H1 (cell line): ENCODE results near the gene CHD2. TPM values are rescaled to one million over a fixed set of nuclear protein-coding genes. Genes with fewer than 3 reads are reported as not detected.

Experiments used
- CTCF ChIA-PET: fragments of 300-600 bp; sonication (Branson Sonifier 250); formaldehyde crosslinking; loops from one replicate; lab custom pipeline; 2021; ENCODE audit not compliant: partially characterized antibody; lab: Charles Lee
- POLR2A ChIA-PET: fragments of 300-600 bp; sonication (Branson Sonifier 250); formaldehyde crosslinking; loops from one replicate; lab custom pipeline; 2021; ENCODE audit warnings: inconsistent platforms; ENCODE audit not compliant: partially characterized antibody; lab: Charles Lee
- DNase-seq, 2 experiments: peaks; one replicate each; pipeline versions ENCODE4 v3.0.0 to v3.0.0-alpha.2; 2010 to 2022; ENCODE audit warnings: low spot score in 2 of 2, low read depth in 1 of 2, mixed read lengths in 1 of 2
- FAIRE-seq: peaks from 2 replicates; lab custom pipeline; 2011; peaks lifted over from hg19 to GRCh38; lab: Jason Lieb, UNC
- H2AFZ ChIP-seq: 2 replicates; pipeline ENCODE4 v1.8.1; 2012; ENCODE audit warnings: low read length, inconsistent platforms
- H2AK5ac ChIP-seq: 2 replicates; pipeline ENCODE4 v1.6.1; 2013; ENCODE audit warnings: low read depth, low read length
- H2BK120ac ChIP-seq: replicated peaks from 2 replicates; pipeline ENCODE3; 2013; ENCODE audit warnings: low read depth, low read length, inconsistent platforms
- H2BK12ac ChIP-seq: 2 replicates; pipeline ENCODE4 v1.6.1; 2013; ENCODE audit warnings: low read depth, low read length
- H2BK15ac ChIP-seq: 2 replicates; pipeline ENCODE4 v1.6.1; 2013; ENCODE audit warnings: low read length
- H2BK20ac ChIP-seq: 2 replicates; pipeline ENCODE4 v1.6.1; 2013; ENCODE audit warnings: low read length
- H2BK5ac ChIP-seq: 2 replicates; pipeline ENCODE4 v1.6.1; 2013; ENCODE audit warnings: low read depth, low read length
- H3K14ac ChIP-seq: 2 replicates; pipeline ENCODE4 v1.6.1; 2013; ENCODE audit warnings: inconsistent platforms; ENCODE audit not compliant: insufficient read length
- H3K18ac ChIP-seq: 2 replicates; pipeline ENCODE4 v1.6.1; 2013; ENCODE audit warnings: low read length; ENCODE audit errors: extremely low read depth
- H3K23ac ChIP-seq: 2 replicates; pipeline ENCODE4 v1.6.1; 2013; ENCODE audit warnings: inconsistent platforms; ENCODE audit not compliant: insufficient read length
- H3K23me2 ChIP-seq: 2 replicates; pipeline ENCODE4 v1.6.1; 2013; ENCODE audit warnings: low read depth, low read length
- H3K27ac ChIP-seq: 2 replicates; pipeline ENCODE4 v1.6.1; 2011; ENCODE audit warnings: low read depth, low read length, inconsistent platforms
- H3K27me3 ChIP-seq, 4 experiments: replicated peaks in 1 of 4; 1 replicate in 1 of 4; 2 replicates in 3 of 4; pipeline versions ENCODE4 v1.6.1 to v1.8.1; 2011 to 2013; ENCODE audit warnings: low read length in 3 of 4, mild to moderate bottlenecking in 3 of 4, inconsistent platforms in 2 of 4, mixed read lengths in 2 of 4, moderate library complexity in 1 of 4; ENCODE audit not compliant: control insufficient read depth in 3 of 4, insufficient read depth in 3 of 4; ENCODE audit errors: extremely low read depth in 1 of 4
- H3K36me3 ChIP-seq, 4 experiments: 2 replicates each; pipeline versions ENCODE4 v1.6.1 to v1.8.1; 2011 to 2013; ENCODE audit warnings: mild to moderate bottlenecking in 4 of 4, low read length in 3 of 4, moderate library complexity in 2 of 4, control low read depth in 1 of 4, inconsistent platforms in 1 of 4; ENCODE audit not compliant: insufficient read depth in 4 of 4, control insufficient read depth in 2 of 4
- H3K4ac ChIP-seq: replicated peaks from 2 replicates; pipeline ENCODE3; 2013; ENCODE audit warnings: low read length, low read depth, mixed read lengths, inconsistent platforms; ENCODE audit not compliant: insufficient read length
- H3K4me1 ChIP-seq, 4 experiments: replicated peaks in 1 of 4; 1 replicate in 1 of 4; 2 replicates in 3 of 4; pipeline versions ENCODE4 v1.6.1 to v1.8.1; 2011 to 2013; ENCODE audit warnings: low read length in 3 of 4, inconsistent platforms in 2 of 4, mixed read lengths in 1 of 4; ENCODE audit not compliant: insufficient read depth in 4 of 4, control insufficient read depth in 3 of 4
- H3K4me2 ChIP-seq, 2 experiments: 2 replicates each; pipeline versions ENCODE4 v1.6.1 to v1.8.1; 2011 to 2013; ENCODE audit warnings: low read depth in 2 of 2, low read length in 2 of 2, control low read depth in 1 of 2, inconsistent platforms in 1 of 2, mild to moderate bottlenecking in 1 of 2; ENCODE audit not compliant: insufficient read depth in 1 of 2
- H3K4me3 ChIP-seq, 4 experiments: fragments of 200-600, 300-600 bp in 1 of 4; sonication (generic), shearing (Covaris generic), sonication (Bioruptor Twin) in 1 of 4; 2 replicates each; pipeline versions ENCODE4 v1.5.1 to v1.8.1; 2011 to 2016; ENCODE audit warnings: low read length in 4 of 4, low read depth in 3 of 4, control low read depth in 2 of 4, inconsistent platforms in 2 of 4, mild to moderate bottlenecking in 2 of 4, mixed read lengths in 1 of 4, moderate library complexity in 1 of 4; ENCODE audit not compliant: insufficient read depth in 2 of 4; ENCODE audit errors: extremely low read depth in 1 of 4
- H3K56ac ChIP-seq: replicated peaks from 2 replicates; pipeline ENCODE3; 2013; ENCODE audit warnings: low read depth, mild to moderate bottlenecking, mixed read lengths, low read length, inconsistent platforms; ENCODE audit not compliant: insufficient read length
- H3K79me1 ChIP-seq: 2 replicates; pipeline ENCODE4 v1.6.1; 2013; ENCODE audit warnings: low read depth, low read length, control low read depth
- H3K79me2 ChIP-seq, 2 experiments: 2 replicates each; pipeline versions ENCODE4 v1.6.1 to v1.8.1; 2012 to 2013; ENCODE audit warnings: low read length in 2 of 2, mild to moderate bottlenecking in 2 of 2, inconsistent platforms in 1 of 2; ENCODE audit not compliant: insufficient read depth in 2 of 2, control insufficient read depth in 1 of 2
- H3K9ac ChIP-seq, 4 experiments: replicated peaks in 1 of 4; 1 replicate in 1 of 4; 2 replicates in 3 of 4; pipeline versions ENCODE4 v1.6.1 to v1.8.1; 2011 to 2013; ENCODE audit warnings: low read depth in 3 of 4, low read length in 3 of 4, control low read depth in 2 of 4, mild to moderate bottlenecking in 2 of 4, moderate library complexity in 2 of 4, inconsistent platforms in 1 of 4; ENCODE audit errors: extremely low read depth in 1 of 4
- H3K9me3 ChIP-seq, 2 experiments: 2 replicates each; pipeline versions ENCODE4 v1.6.1 to v1.8.1; 2012 to 2013; ENCODE audit warnings: mild to moderate bottlenecking in 2 of 2, moderate library complexity in 2 of 2, control low read depth in 1 of 2, inconsistent platforms in 1 of 2, low read depth in 1 of 2, low read length in 1 of 2, mixed read lengths in 1 of 2; ENCODE audit not compliant: insufficient read depth in 2 of 2
- H4K20me1 ChIP-seq, 2 experiments: replicated peaks in 1 of 2; 2 replicates each; pipeline versions ENCODE3 to v1.8.1; 2011 to 2013; ENCODE audit warnings: inconsistent platforms in 2 of 2, low read length in 2 of 2, mild to moderate bottlenecking in 1 of 2; ENCODE audit not compliant: insufficient read depth in 2 of 2, control insufficient read depth in 1 of 2
- H4K5ac ChIP-seq: 2 replicates; pipeline ENCODE4 v1.6.1; 2013; ENCODE audit warnings: low read length, low read depth, mixed read lengths, inconsistent platforms; ENCODE audit not compliant: insufficient read length
- H4K8ac ChIP-seq: 2 replicates; pipeline ENCODE4 v1.8.0; 2013; ENCODE audit warnings: mild to moderate bottlenecking, moderate library complexity, low read length, inconsistent platforms; ENCODE audit not compliant: insufficient read depth; ENCODE audit errors: extremely low read depth
- H4K91ac ChIP-seq: replicated peaks from 2 replicates; pipeline ENCODE3; 2013; ENCODE audit warnings: low read length, mixed read lengths, inconsistent platforms; ENCODE audit not compliant: insufficient read length
- ASH2L ChIP-seq: fragments of 200-600, 300-600 bp; sonication (generic); IDR thresholded peaks from one replicate; pipeline ENCODE4 v1.7.1; 2017; ENCODE audit warnings: low read length
- ATF2 ChIP-seq: IDR thresholded peaks from 2 replicates; pipeline ENCODE4 v1.6.1; 2012; ENCODE audit warnings: low read length, inconsistent platforms
- CEBPB ChIP-seq: IDR thresholded peaks from 2 replicates; pipeline ENCODE4 v1.6.1; 2012; ENCODE audit warnings: low read depth, low read length
- EP300 ChIP-seq, 2 experiments: IDR thresholded peaks; 1 replicate in 1 of 2; 2 replicates in 1 of 2; pipeline ENCODE4 v1.6.1; 2011 to 2012; ENCODE audit warnings: low read depth in 2 of 2, low read length in 2 of 2, mild to moderate bottlenecking in 2 of 2, borderline replicate concordance in 1 of 2, inconsistent platforms in 1 of 2, moderate library complexity in 1 of 2
- EZH2 ChIP-seq: fragments of 200-600 bp; sonication (generic); IDR thresholded peaks from 2 replicates; pipeline ENCODE4 v1.7.1; 2012; ENCODE audit warnings: low read depth, mild to moderate bottlenecking, moderate library complexity, low read length, inconsistent platforms; ENCODE audit not compliant: severe bottlenecking
- JUND ChIP-seq: IDR thresholded peaks from 2 replicates; pipeline ENCODE4 v1.6.1; 2011; ENCODE audit warnings: mild to moderate bottlenecking, improper control_type of control experiment, low read length
- KDM4A ChIP-seq: IDR thresholded peaks from one replicate; pipeline ENCODE4 v1.7.1; 2012; ENCODE audit warnings: low read depth, mild to moderate bottlenecking, moderate library complexity, low read length, inconsistent platforms; ENCODE audit not compliant: severe bottlenecking
- POLR2AphosphoS5 ChIP-seq: IDR thresholded peaks from 2 replicates; pipeline ENCODE4 v1.6.1; 2011; ENCODE audit warnings: low read depth, low read length
- RXRA ChIP-seq: IDR thresholded peaks from 2 replicates; pipeline ENCODE4 v1.6.1; 2011; ENCODE audit warnings: low read depth, mild to moderate bottlenecking, low read length, moderate library complexity; ENCODE audit not compliant: insufficient read depth
- SAP30 ChIP-seq: fragments of 300-600 bp; sonication (generic); IDR thresholded peaks from 2 replicates; pipeline ENCODE4 v1.7.1; 2012; ENCODE audit warnings: low read length, moderate library complexity, mild to moderate bottlenecking, inconsistent platforms; ENCODE audit not compliant: insufficient read depth, insufficient replicate concordance
- SP4 ChIP-seq: IDR thresholded peaks from 2 replicates; pipeline ENCODE4 v1.6.1; 2012; ENCODE audit warnings: low read length, inconsistent platforms
- ZNF274 ChIP-seq: IDR thresholded peaks from 2 replicates; pipeline ENCODE4 v1.7.0; 2012; ENCODE audit warnings: low read length, borderline replicate concordance; ENCODE audit errors: extremely low read depth
- WGBS, 2 experiments: shearing (Covaris generic) in 1 of 2; methylation state at CpG; one replicate each; pipeline versions ENCODE4 v1.1.6 to v1.1.7; 2013 to 2015; ENCODE audit warnings: low lambda C conversion rate in 2 of 2, mixed read lengths in 2 of 2, inconsistent platforms in 1 of 2, low coverage in 1 of 2, missing lambda C conversion rate in 1 of 2; ENCODE audit not compliant: insufficient replicate concordance in 2 of 2, insufficient coverage in 1 of 2, insufficient read length in 1 of 2; ENCODE audit errors: extremely low coverage in 1 of 2, missing lambda C conversion rate in 1 of 2; 5-methylcytosine and 5-hydroxymethylcytosine counted together
- polyA plus RNA-seq, 7 experiments: library from polyadenylated mRNA; depleted of rRNA in 3 of 7; stranded (reverse) in 5 of 7; unstranded in 2 of 7; fragments of >200 nt in 5 of 7; fragments of 200-250 nt in 2 of 7; gene quantifications; 1 replicate in 5 of 7; 2 replicates in 1 of 7; 4 replicates in 1 of 7; pipeline versions ENCODE4 v1.2.1 to v1.2.3, GENCODE V29; 2011 to 2013; ENCODE audit warnings: missing spikeins in 2 of 7, mixed read lengths in 2 of 7
- total RNA-seq: library from RNA; stranded (reverse); fragmentation: NEBNext Ultra II Directional; extraction: Animal tissue kit (Norgen Biotek cat#: 25700); gene quantifications from 2 replicates; pipeline ENCODE4 v1.2.1, GENCODE V29; 2021

Gene CHD2
- total and polyA plus RNA-seq, 2 of the 8 experiments (the other 6 are each of a cell fraction or from before 2014, with no cell fraction given), result 28.8 to 70.0 TPM

- H3K4me1 ChIP-seq, result no peaks in the 10 kb centered on the region
- H4K5ac ChIP-seq, result no peak overlapping the region
Observed at GRCh38 chr15:92936138-92936537, 36.0 kb downstream of the CHD2 start.

More at GRCh38 chr15:92936138-92936537, 36.0 kb downstream of the CHD2 start:
- Histone ChIP-seq H4K8ac (no peak overlapping the region), H2BK12ac (no peak overlapping the region), H3K14ac (no peak overlapping the region), H3K9ac (no peak overlapping the region), H3K27ac (no peak overlapping the region), H3K79me2 (peaks cover 0 to 10% of the 10 kb centered on the region in 2 experiments; a peak in 2 of 4 replicates), H4K20me1 (peaks cover 0 to 2% of the 10 kb centered on the region in 2 experiments), H3K27me3 (no peaks in the 10 kb centered on the region), H3K36me3 (peaks cover 17 to 91% (median 65%) of the 10 kb centered on the region in 4 experiments), H2BK15ac (no peak overlapping the region), H2BK5ac (no peak overlapping the region), H3K4me2 (no peak overlapping the region), H3K79me1 (peaks cover 3% of the 10 kb centered on the region; the same call in 1 of the 2 replicates), H3K23ac (no peak overlapping the region), H3K23me2 (no peaks in the 10 kb centered on the region), H4K91ac (no peak overlapping the region)
- DNase-seq, result no peak
- WGBS, 2 experiments, result 85% methylated on average over 2 of the region's 2 CpGs; no CpG with 5 or more reads in 1 of the 2 experiments
- POLR2A ChIA-PET, result interaction anchor here (0.9 to 1.4 kb wide), 2 partner anchors 18 to 62 kb away, joined by 3 read pairs; no protein-coding TSS in a partner anchor
- TF ChIP-seq KDM4A (no peak), RXRA (no peak), EP300 (IDR thresholded peaks at IDR 0.05; ENCODE audit: borderline replicate concordance in 1 of 2, low read depth in 2 of 2, low read length in 2 of 2) (no peak), ATF2 (no peak), SP4 (no peak), SAP30 (no peak), CEBPB (no peak), EZH2 (no peak), ZNF274 (no peak), ASH2L (no peak), POLR2AphosphoS5 (no peak), JUND (no peak)
- TF ChIP-seq, all 59 proteins: peak for 0
- Histone ChIP-seq H2AK5ac (no peak overlapping the region), H3K4ac (no peak overlapping the region), H3K56ac (no peak overlapping the region), H3K9me3 (no peaks in the 10 kb centered on the region), H2BK20ac (no peak overlapping the region), H2BK120ac (no peak overlapping the region), H3K4me3 (no peak overlapping the region), H2AFZ (no peak overlapping the region), H3K18ac (no peak overlapping the region)
- CTCF ChIA-PET, result interaction anchor here (0.6 to 1.2 kb wide), 5 partner anchors 9 to 163 kb away, joined by 3 to 4 read pairs (median 3); no protein-coding TSS in a partner anchor
- no peak for FAIRE-seq
